Effector CD4-positive, alpha-beta T cell (primary cell): ENCODE measurements around the gene SYT5.

Experiments used
- DNase-seq: peaks from one replicate; pipeline ENCODE4 v3.0.0-alpha.2; 2020

Gene SYT5

DNA sequence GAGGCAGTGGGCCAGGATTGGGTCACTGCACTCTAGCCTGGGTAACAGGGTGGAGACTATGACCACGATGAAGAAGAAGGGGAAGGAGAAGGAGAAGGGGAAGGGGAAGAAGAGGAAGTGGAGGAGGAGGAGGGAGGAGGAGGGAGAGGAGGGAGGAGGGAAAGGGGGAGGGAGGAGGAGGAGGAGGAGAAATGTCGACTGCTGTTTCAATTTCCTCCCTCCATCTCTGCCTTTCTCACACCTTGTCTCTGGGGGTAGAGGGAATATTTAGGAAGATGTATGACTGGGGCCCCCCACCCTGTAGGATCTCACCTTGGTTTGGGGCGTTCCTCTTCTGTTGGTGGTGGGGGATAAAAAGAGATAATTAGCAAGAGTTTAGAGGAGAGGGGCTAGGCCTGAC lies 34.9 kb downstream of the SYT5 start:
- no peak for DNase-seq

GRCh38 chr19:55141696-55142095 lies 38.4 kb downstream of the SYT5 start:
- no peak for DNase-seq

- DNase-seq, result no peak
Measured at GRCh38 chr19:55137915-55138314, 42.2 kb downstream of the SYT5 start.

- no peak for DNase-seq
Measured at GRCh38 chr19:55136399-55137102, 43.5 kb downstream of the SYT5 start.

GRCh38 chr19:55134736-55135135 lies 45.4 kb downstream of the SYT5 start:
- DNase-seq, result no peak

DNA sequence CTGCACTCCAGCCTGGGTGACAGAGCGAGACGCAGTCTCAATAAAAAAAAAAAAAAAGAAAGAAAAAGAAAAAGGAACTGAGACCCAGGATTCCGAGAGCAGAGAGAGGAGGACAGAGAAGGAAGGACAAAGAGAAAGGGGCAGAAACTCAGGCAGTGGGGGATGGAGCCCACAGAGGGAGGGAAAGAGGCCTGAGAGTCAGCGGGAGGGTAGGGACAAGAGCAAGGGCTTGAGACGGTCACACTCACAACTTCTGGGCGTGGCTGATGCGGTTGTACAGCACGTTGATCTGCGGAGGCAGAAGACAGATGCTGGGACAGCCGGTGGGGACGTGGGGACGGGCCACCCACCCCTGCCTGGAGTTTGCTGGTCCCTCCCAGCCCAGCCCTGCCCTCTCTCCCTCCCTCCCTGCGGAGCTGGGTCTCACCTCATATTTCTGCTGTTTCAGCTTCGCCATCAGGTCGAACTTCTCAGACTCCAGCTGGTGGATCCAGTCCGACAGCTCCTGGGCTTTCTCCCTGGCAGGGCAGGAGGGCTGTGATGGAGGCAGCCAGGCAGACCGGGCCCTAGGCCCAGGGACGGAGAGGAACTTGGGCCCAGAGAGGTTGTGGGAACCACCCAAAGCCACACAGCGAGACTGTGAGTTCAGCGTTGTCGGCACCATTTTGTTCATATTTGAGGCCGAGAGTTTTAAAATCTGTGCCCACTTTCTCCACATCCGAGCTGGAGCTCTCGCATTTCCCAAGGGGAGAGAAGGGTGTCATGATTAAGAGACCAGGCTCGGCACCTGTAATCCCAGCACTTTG lies 46.2 kb downstream of the SYT5 start:
- no peak for DNase-seq

DNA sequence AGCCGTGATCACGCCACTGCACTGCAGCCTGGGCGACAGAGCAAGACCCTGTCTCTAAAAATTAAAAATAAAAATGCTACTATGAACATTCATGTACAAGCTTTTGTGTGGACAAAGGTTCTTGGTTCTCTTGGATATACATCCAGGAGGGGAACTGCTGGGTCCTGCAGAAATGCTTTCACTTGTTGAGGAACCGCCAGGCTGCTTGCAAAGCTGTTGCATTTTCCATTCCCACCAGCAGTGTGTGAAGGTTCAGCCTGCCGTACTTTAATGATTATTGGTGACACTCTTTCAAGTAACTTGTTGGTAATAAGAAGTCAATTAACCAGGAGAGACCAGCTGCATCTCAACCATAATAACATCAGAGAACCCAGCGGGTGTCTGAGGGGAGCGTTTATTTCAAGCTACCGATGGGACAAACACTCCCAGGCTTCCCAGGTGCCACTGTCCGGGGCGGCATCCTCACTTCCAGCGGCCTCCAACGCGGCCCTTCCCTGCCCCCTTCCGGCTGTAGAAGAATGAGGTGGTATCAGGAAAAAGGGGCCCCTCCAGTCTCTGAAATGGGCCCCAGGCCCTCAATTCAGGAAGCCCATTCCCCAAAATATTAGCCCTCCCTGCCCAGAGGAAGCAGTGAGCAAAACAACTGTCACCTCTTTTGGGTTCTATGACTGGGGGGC lies 47.5 kb downstream of the SYT5 start:
- DNase-seq, result no peak

- no peak for DNase-seq
Measured at GRCh38 chr19:55131421-55131820, 48.7 kb downstream of the SYT5 start.
